ENCODE results near the gene BIN1. TPM values are rescaled to one million over a fixed set of nuclear protein-coding genes. Genes with fewer than 3 reads are reported as not detected.
"Not testable (repeated sequence)": the region's sequence is repeated elsewhere in the genome, so short reads cannot be mapped to it uniquely, and the experiment has no call there.

BIN1 gene
- total RNA-seq, 4 donors from 2014 or later = 41.5 to 112 (median 57.8) TPM

- Histone ChIP-seq H3K36me3 (no peaks in the 10 kb centered on the region), H3K4me3 (no peak overlapping the region), H3K9me3 (no peaks in the 10 kb centered on the region), H3K27ac (no peak overlapping the region), H3K4me1 (no peaks in the 10 kb centered on the region), H3K27me3 (no peaks in the 10 kb centered on the region)
- TF ChIP-seq POLR2A (IDR thresholded peaks at IDR 0.05) (no peak), CTCF (IDR thresholded peaks at IDR 0.05) (no peak)
- DNase-seq = no peak
- intact Hi-C loops (cut with DNase I; ENCODE audit: low total_unique reads) = no loop called here
Measured at GRCh38 chr2:127034883-127035611, 71.9 kb downstream of the BIN1 start.

GRCh38 chr2:127034051-127034450 is 72.9 kb downstream of the BIN1 start:
- Histone ChIP-seq H3K36me3 (no peaks in the 10 kb centered on the region), H3K4me1 (no peaks in the 10 kb centered on the region), H3K4me3 (no peak overlapping the region), H3K27ac (no peak overlapping the region), H3K9me3 (no peaks in the 10 kb centered on the region), H3K27me3 (no peaks in the 10 kb centered on the region)
- DNase-seq = no peak
- no peak for TF ChIP-seq CTCF (IDR thresholded peaks at IDR 0.05)
- TF ChIP-seq POLR2A (IDR thresholded peaks at IDR 0.05) = no peak
- intact Hi-C loops (cut with DNase I; ENCODE audit: low total_unique reads) = no loop called here

- no peaks in the 10 kb centered on the region for H3K4me1 ChIP-seq
- intact Hi-C loops (cut with DNase I; ENCODE audit: low total_unique reads) = no loop called here
- no peak for DNase-seq
- no peaks in the 10 kb centered on the region for H3K36me3 ChIP-seq
- no peak overlapping the region for H3K4me3 ChIP-seq
- no peaks in the 10 kb centered on the region for H3K9me3 ChIP-seq
- H3K27me3 ChIP-seq = no peaks in the 10 kb centered on the region
- no peak for TF ChIP-seq POLR2A (IDR thresholded peaks at IDR 0.05)
- TF ChIP-seq CTCF (IDR thresholded peaks at IDR 0.05) = no peak
- H3K27ac ChIP-seq = no peak overlapping the region
Measured at GRCh38 chr2:127032621-127033020, 74.3 kb downstream of the BIN1 start.

- no peaks in the 10 kb centered on the region for H3K36me3 ChIP-seq
- no peak for DNase-seq
- H3K27me3 ChIP-seq = no peaks in the 10 kb centered on the region
- H3K9me3 ChIP-seq = no peaks in the 10 kb centered on the region
- no peak for TF ChIP-seq POLR2A (IDR thresholded peaks at IDR 0.05)
- TF ChIP-seq CTCF (IDR thresholded peaks at IDR 0.05) = no peak
- H3K4me3 ChIP-seq = no peak overlapping the region
- no peak overlapping the region for H3K27ac ChIP-seq
- intact Hi-C loops (cut with DNase I; ENCODE audit: low total_unique reads) = no loop called here
- H3K4me1 ChIP-seq = no peaks in the 10 kb centered on the region
Measured at GRCh38 chr2:127029350-127030051, 77.5 kb downstream of the BIN1 start.

GRCh38 chr2:127028745-127029144 is 78.2 kb downstream of the BIN1 start:
- H3K27me3 ChIP-seq; H3K4me1 ChIP-seq; H3K9me3 ChIP-seq; intact Hi-C loops (cut with DNase I; ENCODE audit: low total_unique reads); H3K36me3 ChIP-seq; DNase-seq; H3K27ac ChIP-seq; H3K4me3 ChIP-seq: not testable (repeated sequence)
